GM10248 (cell line): ENCODE results near the gene F8.
"Not testable (repeated sequence)": the region's sequence is repeated elsewhere in the genome, so short reads cannot be mapped to it uniquely, and the experiment has no call there.

ENCODE experiments used
- CTCF ChIA-PET: fragments of 300-600 bp; sonication (Branson Sonifier 250); formaldehyde crosslinking; extraction: SDS; loops from one replicate; lab custom pipeline; 2021; ENCODE audit warnings: antibody characterized with exemption; lab: Yijun Ruan, JAX
- POLR2A ChIA-PET: fragments of 350-650 bp; sonication (Branson Sonifier 250); formaldehyde crosslinking; extraction: SDS; loops from one replicate; lab custom pipeline; 2020; ENCODE audit warnings: antibody characterized with exemption; lab: Yijun Ruan, JAX
- DNase-seq: peaks from one replicate; pipeline ENCODE4 v3.0.0; 2012; ENCODE audit errors: extremely low spot score
- TF ChIP-seq, protein P1 (sequence below): IDR thresholded peaks from 2 replicates; pipeline ENCODE4 v1.5.1; 2012; ENCODE audit warnings: mild to moderate bottlenecking, low read depth; ENCODE audit errors: extremely low read depth, missing control alignments, control extremely low read depth

Gene F8

DNA sequence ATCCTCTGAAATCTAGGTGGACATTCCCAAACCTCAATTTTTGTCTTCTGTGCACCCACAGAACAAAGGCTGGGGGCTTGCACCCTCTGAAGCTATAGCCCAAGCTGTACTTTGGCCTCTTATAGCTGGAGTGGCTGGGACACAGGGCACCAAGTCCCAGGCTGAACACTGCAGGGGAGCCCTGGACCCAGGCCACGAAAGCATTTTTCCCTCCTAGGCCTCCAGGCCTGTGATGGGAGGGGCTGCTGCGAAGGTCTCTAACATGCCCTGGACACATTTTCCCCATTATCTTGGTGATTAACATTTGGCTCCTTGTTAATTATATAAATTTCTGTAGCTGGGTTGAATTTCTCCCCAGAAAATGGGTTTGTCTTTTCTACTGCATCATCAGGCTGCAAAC, 108.5 kb downstream of the F8 start:
- CTCF ChIA-PET, result no interaction called here
- no peak for DNase-seq
- TF ChIP-seq, protein P1, sequence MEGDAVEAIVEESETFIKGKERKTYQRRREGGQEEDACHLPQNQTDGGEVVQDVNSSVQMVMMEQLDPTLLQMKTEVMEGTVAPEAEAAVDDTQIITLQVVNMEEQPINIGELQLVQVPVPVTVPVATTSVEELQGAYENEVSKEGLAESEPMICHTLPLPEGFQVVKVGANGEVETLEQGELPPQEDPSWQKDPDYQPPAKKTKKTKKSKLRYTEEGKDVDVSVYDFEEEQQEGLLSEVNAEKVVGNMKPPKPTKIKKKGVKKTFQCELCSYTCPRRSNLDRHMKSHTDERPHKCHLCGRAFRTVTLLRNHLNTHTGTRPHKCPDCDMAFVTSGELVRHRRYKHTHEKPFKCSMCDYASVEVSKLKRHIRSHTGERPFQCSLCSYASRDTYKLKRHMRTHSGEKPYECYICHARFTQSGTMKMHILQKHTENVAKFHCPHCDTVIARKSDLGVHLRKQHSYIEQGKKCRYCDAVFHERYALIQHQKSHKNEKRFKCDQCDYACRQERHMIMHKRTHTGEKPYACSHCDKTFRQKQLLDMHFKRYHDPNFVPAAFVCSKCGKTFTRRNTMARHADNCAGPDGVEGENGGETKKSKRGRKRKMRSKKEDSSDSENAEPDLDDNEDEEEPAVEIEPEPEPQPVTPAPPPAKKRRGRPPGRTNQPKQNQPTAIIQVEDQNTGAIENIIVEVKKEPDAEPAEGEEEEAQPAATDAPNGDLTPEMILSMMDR, result no peak
- POLR2A ChIA-PET, result no interaction called here

DNA sequence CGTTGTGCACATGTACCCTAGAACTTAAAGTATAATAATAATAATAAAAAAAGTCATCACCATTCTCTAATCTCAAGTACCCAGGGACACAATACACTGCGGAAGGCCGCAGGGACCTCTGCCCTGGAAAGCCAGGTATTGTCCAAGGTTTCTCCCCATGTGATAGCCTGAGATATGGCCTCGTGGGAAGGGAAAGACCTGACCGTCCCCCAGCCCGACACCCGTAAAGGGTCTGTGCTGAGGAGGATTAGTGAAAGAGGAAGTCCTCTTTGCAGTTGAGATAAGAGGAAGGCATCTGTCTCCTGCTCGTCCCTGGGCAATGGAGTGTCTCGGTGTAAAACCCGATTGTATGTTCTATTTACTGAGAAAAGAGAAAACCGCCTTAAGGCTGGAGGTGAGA, 112.0 kb downstream of the F8 start:
- DNase-seq, CTCF ChIA-PET, POLR2A ChIA-PET: not testable (repeated sequence)

DNA sequence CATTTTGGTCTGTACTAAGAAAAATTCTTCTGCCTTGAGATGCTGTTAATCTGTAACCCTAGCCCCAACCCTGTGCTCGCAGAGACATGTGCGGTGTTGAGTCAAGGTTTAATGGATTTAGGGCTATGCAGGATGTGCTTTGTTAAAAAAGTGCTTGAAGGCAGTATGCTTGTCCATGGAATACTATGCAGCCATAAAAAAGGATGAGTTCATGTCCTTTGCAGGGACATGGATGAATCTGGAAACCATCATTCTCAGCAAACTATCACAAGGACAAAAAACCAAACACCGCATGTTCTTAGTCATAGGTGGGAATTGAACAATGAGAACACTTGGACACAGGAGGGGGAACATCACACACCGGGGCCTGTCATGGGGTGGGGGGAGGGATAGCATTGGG, 112.5 kb downstream of the F8 start:
- CTCF ChIA-PET, result interaction anchor here (1.0 to 2.3 kb wide), 2 partner anchors 8 to 161 kb away, joined by 3 to 19 read pairs; no protein-coding TSS in a partner anchor
- POLR2A ChIA-PET, DNase-seq: not testable (repeated sequence)

GRCh38 chrX:154908821-154909220, 113.7 kb downstream of the F8 start:
- CTCF ChIA-PET, result interaction anchor here (1.0 to 2.3 kb wide), 3 partner anchors 9 to 178 kb away, joined by 3 to 19 read pairs (median 3); no protein-coding TSS in a partner anchor
- no peak for DNase-seq
- TF ChIP-seq, protein P1, result no peak
- POLR2A ChIA-PET, result no interaction called here

GRCh38 chrX:154902408-154902807, 120.1 kb downstream of the F8 start:
- DNase-seq, result peak; percentile 6
- CTCF ChIA-PET, result interaction anchor here (2.6 kb wide), 1 partner anchor 16 kb away, joined by 11 read pairs; no protein-coding TSS in a partner anchor
- TF ChIP-seq, protein P1, result no peak
- POLR2A ChIA-PET, result no interaction called here

DNA sequence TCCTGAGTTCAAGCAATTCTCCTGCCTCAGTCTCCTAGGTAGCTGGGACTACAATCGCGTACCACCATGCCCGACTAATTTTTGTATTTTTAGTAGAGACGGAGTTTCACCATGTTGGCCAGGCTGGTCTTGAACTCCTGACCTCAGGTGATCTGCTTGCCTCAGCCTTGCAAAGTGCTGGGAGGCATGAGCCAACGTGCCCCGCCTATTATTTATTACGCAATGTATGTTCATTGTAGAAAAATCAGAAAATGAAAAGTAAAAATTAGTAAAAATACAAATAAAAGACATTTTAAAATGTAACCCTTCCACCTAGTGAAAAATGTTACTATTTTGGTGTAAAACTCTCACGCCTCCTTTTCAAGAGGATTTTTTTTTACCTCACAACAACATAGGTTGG, 122.2 kb downstream of the F8 start:
- ChIA-PET POLR2A (no interaction called here), CTCF (interaction anchor here (1.9 kb wide), 1 partner anchor 17 kb away, joined by 5 read pairs; no protein-coding TSS in a partner anchor)
- DNase-seq, result no peak
- TF ChIP-seq, protein P1, result no peak

GRCh38 chrX:154892296-154892695, 130.2 kb downstream of the F8 start:
- ChIA-PET CTCF (no interaction called here), POLR2A (no interaction called here)
- no peak for DNase-seq
- TF ChIP-seq, protein P1, result no peak

DNA sequence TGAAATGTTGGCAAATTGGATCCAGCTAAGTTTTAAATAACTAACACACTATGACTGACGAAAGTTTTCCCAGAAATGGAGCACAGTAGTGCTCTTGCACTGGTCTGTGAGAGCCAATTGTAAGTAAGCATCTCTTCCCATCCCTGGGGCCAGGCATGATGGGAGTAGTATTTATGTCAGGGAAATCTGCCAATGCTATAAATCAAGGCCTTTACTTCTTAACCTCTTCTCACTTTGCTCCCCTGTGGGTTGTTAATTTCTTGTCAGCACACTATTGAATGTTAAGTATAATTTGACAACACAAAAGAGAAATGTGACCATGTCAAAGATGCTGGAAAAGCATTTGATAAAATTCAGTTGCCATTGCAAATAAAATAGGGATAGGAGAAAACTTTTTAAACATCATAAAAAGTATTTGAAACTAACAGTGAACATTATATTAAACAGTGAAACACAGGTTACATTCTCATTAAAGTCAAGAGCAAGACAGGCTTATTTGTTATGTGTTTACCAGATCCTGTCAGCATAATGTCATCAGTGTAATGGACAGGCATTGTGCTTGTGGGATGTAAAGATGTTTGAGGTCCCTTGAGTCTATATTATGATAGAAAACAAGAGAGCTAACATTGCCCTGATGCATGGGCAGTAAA, 131.4 kb downstream of the F8 start:
- TF ChIP-seq, protein P1, result no peak
- ChIA-PET CTCF (no interaction called here), POLR2A (no interaction called here)
- no peak for DNase-seq

DNA sequence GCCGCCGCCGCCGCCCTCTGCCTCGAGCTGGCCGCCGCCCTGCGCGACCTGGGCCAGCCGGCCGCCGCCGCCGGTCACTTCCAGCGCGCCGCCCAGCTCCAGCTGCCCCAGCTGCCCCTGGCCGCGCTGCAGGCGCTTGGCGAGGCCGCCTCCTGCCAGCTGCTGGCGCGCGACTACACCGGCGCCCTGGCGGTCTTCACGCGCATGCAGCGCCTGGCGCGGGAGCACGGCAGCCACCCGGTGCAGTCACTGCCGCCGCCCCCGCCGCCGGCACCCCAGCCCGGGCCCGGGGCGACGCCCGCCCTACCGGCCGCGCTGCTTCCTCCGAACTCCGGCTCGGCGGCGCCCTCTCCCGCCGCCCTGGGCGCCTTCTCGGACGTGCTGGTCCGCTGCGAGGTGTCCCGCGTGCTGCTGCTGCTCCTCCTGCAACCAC, 135.7 kb downstream of the F8 start:
- DNase-seq, CTCF ChIA-PET, POLR2A ChIA-PET: not testable (repeated sequence)

- POLR2A ChIA-PET, DNase-seq, CTCF ChIA-PET: not testable (repeated sequence)
Measured at GRCh38 chrX:154886069-154886788, 136.3 kb downstream of the F8 start, which contains the start of gene F8A1. TSS of gene F8A1 (plus strand) at chrX:154886355. CDS start at chrX:154886375, 20 bp downstream.

DNA sequence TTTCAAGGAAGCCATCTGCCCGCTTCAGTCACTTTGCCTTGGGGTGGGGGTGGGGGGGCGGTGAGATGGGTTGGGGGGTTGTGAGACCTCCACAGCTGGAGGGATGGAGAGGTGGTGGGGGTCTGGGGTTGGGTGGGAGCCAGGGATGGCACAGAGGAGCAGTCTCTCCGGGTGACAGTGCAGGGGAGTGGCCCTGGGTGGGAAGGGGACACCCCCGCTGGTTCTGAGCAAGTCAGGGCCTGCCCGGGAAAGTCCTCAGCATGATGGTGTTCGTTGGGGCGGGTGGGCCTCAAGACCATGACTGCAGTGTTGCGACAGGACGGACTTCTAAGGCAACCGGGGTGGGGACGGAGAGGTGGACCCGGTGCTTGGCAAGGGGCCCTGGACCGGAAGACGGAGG, 137.0 kb downstream of the F8 start:
- CTCF ChIA-PET, POLR2A ChIA-PET, DNase-seq: not testable (repeated sequence)
